HL-60 (cell line): ENCODE results near the gene UBA6.

Source experiments
- DNase-seq, 2 experiments: peaks; one replicate each; pipeline ENCODE4 v3.0.0-alpha.2; 2010 to 2020; ENCODE audit warnings: low read depth in 1 of 2, low spot score in 1 of 2
- H3K27ac ChIP-seq: fragments of 250-450 bp; sonication (Bioruptor Pico); replicated peaks from 2 replicates; pipeline ENCODE4 v1.5.1; 2020; ENCODE audit warnings: mild to moderate bottlenecking, moderate library complexity
- H3K27me3 ChIP-seq: fragments of 250-450 bp; sonication (Bioruptor Pico); 2 replicates; pipeline ENCODE4 v1.5.1; 2021; ENCODE audit warnings: mild to moderate bottlenecking, moderate library complexity; ENCODE audit not compliant: insufficient read depth, poor library complexity, severe bottlenecking
- H3K4me3 ChIP-seq: replicated peaks from 2 replicates; pipeline ENCODE4 v1.5.1; 2011; ENCODE audit warnings: mild to moderate bottlenecking, control low read depth, low read length; ENCODE audit not compliant: insufficient read depth
- GABPA ChIP-seq: IDR thresholded peaks from 2 replicates; pipeline ENCODE4 v1.6.1; 2012; ENCODE audit warnings: low read depth
- POLR2AphosphoS5 ChIP-seq: IDR thresholded peaks from 2 replicates; pipeline ENCODE4 v1.6.1; 2012; ENCODE audit warnings: low read depth
- SPI1 ChIP-seq: IDR thresholded peaks from 2 replicates; pipeline ENCODE4 v1.6.1; 2012; ENCODE audit warnings: low read depth, mild to moderate bottlenecking, borderline replicate concordance
- TF ChIP-seq, protein P1 (sequence below): IDR thresholded peaks from 2 replicates; pipeline ENCODE4 v1.6.1; 2012; ENCODE audit warnings: low read depth; ENCODE audit not compliant: insufficient replicate concordance
- TF ChIP-seq, protein P2 (sequence below): IDR thresholded peaks from one replicate; pipeline ENCODE4 v1.5.1; 2011; ENCODE audit warnings: low read length, control low read depth, inconsistent platforms; ENCODE audit not compliant: insufficient read depth

The UBA6 gene

DNA sequence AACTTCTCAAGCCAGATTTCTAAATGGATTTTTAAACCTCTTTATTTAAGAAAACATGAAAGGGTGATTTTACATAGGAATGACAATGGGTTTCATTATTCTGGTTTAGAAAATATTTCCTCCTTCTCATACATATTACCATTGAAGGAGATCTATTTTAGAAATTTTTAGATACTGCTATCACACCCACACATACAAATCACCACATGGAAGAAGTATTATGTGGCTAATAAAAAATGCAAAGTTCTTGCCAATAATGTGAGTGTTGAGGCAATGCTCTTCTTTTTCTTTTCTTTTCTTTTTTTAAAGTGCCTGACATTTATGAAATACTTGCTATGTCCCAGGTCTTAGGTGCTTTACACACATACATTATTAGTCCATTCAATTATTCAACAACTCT lies 135.7 kb downstream of the UBA6 start:
- Histone ChIP-seq H3K4me3 (no peak overlapping the region), H3K27me3 (no peaks in the 10 kb centered on the region), H3K27ac (no peak overlapping the region)
- no peak for DNase-seq
- TF ChIP-seq POLR2AphosphoS5 (no peak), GABPA (no peak), SPI1 (no peak)
- TF ChIP-seq, protein P1, sequence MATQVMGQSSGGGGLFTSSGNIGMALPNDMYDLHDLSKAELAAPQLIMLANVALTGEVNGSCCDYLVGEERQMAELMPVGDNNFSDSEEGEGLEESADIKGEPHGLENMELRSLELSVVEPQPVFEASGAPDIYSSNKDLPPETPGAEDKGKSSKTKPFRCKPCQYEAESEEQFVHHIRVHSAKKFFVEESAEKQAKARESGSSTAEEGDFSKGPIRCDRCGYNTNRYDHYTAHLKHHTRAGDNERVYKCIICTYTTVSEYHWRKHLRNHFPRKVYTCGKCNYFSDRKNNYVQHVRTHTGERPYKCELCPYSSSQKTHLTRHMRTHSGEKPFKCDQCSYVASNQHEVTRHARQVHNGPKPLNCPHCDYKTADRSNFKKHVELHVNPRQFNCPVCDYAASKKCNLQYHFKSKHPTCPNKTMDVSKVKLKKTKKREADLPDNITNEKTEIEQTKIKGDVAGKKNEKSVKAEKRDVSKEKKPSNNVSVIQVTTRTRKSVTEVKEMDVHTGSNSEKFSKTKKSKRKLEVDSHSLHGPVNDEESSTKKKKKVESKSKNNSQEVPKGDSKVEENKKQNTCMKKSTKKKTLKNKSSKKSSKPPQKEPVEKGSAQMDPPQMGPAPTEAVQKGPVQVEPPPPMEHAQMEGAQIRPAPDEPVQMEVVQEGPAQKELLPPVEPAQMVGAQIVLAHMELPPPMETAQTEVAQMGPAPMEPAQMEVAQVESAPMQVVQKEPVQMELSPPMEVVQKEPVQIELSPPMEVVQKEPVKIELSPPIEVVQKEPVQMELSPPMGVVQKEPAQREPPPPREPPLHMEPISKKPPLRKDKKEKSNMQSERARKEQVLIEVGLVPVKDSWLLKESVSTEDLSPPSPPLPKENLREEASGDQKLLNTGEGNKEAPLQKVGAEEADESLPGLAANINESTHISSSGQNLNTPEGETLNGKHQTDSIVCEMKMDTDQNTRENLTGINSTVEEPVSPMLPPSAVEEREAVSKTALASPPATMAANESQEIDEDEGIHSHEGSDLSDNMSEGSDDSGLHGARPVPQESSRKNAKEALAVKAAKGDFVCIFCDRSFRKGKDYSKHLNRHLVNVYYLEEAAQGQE, result no peak
- TF ChIP-seq, protein P2, sequence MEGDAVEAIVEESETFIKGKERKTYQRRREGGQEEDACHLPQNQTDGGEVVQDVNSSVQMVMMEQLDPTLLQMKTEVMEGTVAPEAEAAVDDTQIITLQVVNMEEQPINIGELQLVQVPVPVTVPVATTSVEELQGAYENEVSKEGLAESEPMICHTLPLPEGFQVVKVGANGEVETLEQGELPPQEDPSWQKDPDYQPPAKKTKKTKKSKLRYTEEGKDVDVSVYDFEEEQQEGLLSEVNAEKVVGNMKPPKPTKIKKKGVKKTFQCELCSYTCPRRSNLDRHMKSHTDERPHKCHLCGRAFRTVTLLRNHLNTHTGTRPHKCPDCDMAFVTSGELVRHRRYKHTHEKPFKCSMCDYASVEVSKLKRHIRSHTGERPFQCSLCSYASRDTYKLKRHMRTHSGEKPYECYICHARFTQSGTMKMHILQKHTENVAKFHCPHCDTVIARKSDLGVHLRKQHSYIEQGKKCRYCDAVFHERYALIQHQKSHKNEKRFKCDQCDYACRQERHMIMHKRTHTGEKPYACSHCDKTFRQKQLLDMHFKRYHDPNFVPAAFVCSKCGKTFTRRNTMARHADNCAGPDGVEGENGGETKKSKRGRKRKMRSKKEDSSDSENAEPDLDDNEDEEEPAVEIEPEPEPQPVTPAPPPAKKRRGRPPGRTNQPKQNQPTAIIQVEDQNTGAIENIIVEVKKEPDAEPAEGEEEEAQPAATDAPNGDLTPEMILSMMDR, result no peak
